Rectal smooth muscle tissue (tissue), 1 donor: ENCODE results near the gene KRTAP1-3.
"Not testable (repeated sequence)": the region's sequence is repeated elsewhere in the genome, so short reads cannot be mapped to it uniquely, and the experiment has no call there.

Source experiments
- H3K27ac ChIP-seq: one replicate; pipeline ENCODE4 v1.7.0; 2013; ENCODE audit warnings: low read depth, low read length, inconsistent platforms
- H3K27me3 ChIP-seq: one replicate; pipeline ENCODE4 v1.7.0; 2013; ENCODE audit warnings: low read length; ENCODE audit not compliant: control insufficient read depth, insufficient read depth
- H3K36me3 ChIP-seq: one replicate; pipeline ENCODE4 v1.7.0; 2013; ENCODE audit warnings: low read length; ENCODE audit not compliant: control insufficient read depth, insufficient read depth
- H3K4me1 ChIP-seq: one replicate; pipeline ENCODE4 v1.7.0; 2013; ENCODE audit warnings: low read length; ENCODE audit not compliant: control insufficient read depth, insufficient read depth
- H3K4me3 ChIP-seq: one replicate; pipeline ENCODE4 v1.7.0; 2013; ENCODE audit warnings: low read length
- H3K9ac ChIP-seq: one replicate; pipeline ENCODE4 v1.7.0; 2013; ENCODE audit warnings: low read length

The KRTAP1-3 gene, protein sequence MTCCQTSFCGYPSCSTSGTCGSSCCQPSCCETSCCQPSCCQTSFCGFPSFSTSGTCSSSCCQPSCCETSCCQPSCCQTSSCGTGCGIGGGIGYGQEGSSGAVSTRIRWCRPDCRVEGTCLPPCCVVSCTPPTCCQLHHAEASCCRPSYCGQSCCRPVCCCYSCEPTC

DNA sequence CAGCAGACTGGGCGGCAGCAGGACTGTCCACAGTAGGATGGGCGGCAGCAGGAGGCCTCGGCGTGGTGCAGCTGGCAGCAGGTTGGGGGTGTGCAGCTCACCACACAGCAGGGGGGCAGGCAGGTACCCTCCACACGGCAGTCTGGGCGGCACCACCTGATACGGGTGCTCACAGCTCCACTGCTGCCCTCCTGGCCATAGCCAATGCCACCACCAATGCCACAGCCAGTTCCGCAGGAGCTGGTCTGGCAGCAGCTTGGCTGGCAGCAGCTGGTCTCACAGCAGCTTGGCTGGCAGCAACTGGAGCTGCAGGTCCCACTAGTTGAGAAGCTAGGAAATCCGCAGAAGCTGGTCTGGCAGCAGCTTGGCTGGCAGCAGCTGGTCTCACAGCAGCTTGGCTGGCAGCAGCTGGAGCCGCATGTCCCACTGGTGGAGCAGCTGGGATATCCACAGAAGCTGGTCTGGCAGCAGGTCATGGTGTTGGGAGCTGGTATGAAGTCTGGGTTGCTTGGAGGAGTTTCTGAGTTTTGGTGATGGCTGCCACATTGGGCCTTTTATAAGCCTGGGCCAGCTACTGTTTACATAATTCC, at the start of gene KRTAP1-3:
Gene KRTAP1-3 (minus strand): TSS at position 529 of the 590 bp plus-strand sequence. CDS start 53 bp downstream, at position 476.
- H3K27ac ChIP-seq, H3K36me3 ChIP-seq, H3K27me3 ChIP-seq, H3K9ac ChIP-seq, H3K4me3 ChIP-seq, H3K4me1 ChIP-seq: not testable (repeated sequence)

DNA sequence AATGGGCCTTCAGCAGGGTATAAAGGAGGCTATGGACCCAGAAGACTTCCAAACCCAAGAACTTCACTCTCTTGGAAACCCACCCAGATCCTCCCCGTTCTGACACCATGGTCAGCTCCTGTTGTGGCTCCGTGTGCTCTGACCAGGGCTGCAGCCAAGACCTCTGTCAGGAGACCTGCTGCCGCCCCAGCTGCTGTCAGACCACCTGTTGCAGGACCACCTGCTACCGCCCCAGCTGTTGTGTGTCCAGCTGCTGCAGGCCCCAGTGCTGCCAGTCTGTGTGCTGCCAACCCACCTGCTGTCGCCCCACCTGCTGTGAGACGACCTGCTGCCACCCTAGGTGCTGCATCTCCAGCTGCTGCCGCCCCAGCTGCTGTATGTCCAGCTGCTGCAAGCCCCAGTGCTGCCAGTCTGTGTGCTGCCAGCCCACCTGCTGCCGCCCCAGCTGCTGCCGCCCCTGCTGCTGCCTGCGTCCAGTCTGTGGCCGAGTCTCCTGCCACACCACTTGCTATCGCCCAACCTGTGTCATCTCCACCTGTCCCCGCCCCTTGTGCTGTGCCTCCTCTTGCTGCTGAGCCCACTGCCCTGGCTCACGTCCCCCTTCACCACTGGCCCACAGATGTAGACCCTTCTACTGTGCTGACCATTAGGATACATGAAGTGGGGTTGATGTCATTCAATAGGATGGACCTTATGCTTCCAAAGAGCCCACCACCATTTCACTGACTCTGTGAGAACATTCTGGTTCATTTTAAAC, 49.6 kb upstream of the KRTAP1-3 start, which contains the start of gene KRTAP4-7:
Gene KRTAP4-7 (plus strand): TSS at position 51 of the 757 bp plus-strand sequence. CDS start 57 bp downstream, at position 108.
- not testable (repeated sequence) for H3K4me1 ChIP-seq, H3K27ac ChIP-seq, H3K27me3 ChIP-seq, H3K36me3 ChIP-seq, H3K9ac ChIP-seq, H3K4me3 ChIP-seq

DNA sequence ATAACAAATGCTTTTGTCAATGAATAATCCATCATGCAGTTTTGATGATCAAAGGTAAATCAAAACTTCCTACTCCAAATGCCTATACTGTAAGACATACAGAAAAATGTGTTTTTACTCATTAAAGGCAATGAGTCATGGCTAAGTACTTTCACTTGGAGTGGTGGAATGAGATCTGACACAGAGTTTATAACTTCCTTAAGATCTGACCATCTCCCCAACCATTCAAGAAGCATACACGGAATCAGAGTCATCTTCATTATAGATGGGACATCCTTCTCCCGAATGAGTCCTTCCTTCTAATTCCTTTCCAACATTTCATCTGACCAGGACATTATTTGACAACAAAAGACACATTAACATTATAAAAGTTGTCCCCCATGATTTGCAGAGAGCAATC, 48.8 kb upstream of the KRTAP1-3 start:
- not testable (repeated sequence) for H3K4me3 ChIP-seq, H3K9ac ChIP-seq, H3K27me3 ChIP-seq, H3K36me3 ChIP-seq, H3K27ac ChIP-seq, H3K4me1 ChIP-seq

DNA sequence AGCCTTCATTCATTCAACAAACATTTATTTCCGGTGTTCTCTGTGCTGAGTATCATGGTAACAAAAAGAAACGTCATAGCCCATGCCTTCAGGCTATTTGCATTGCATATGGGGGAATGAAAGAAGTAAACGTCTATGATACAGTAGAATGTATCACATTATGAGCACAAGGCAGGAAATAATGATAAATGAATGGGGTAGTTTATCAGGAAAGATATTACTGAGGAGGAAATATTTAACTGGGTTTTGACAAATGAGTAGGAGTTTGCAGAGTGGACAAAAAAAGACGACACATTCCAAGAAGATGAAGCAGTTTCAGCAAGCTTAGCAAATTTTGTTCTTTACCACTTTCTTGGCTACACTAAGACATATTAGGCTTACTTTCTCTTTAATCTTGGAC, 48.0 kb upstream of the KRTAP1-3 start:
- Histone ChIP-seq H3K27ac (no peak overlapping the region), H3K27me3 (no peaks in the 10 kb centered on the region), H3K9ac (no peak overlapping the region), H3K4me1 (no peaks in the 10 kb centered on the region), H3K4me3 (no peak overlapping the region), H3K36me3 (no peaks in the 10 kb centered on the region)

DNA sequence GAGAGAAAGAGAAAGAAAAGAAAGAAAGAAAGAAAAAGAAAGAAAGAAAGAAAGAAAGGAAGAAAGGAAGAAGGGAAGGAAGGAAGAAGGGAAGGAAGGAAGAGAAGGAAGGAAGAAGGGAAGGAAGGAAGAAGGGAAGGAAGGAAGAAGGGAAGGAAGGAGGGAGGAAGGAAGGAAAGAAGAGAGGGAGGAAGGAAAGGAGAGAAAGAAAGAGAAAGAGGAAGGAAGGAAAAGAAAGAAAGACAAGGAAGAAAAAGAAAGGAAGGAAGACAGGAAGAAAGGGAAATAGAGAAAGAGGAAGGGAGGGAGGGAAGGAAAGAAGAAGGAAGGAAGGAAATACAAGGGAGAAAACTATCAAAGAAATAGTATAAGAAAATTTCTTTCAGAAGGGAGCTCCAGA, 42.1 kb upstream of the KRTAP1-3 start:
- H3K4me3 ChIP-seq, result no peak overlapping the region
- no peak overlapping the region for H3K9ac ChIP-seq
- H3K4me1 ChIP-seq, result no peaks in the 10 kb centered on the region
- H3K27me3 ChIP-seq, result no peaks in the 10 kb centered on the region
- H3K27ac ChIP-seq, result no peak overlapping the region
- no peaks in the 10 kb centered on the region for H3K36me3 ChIP-seq

DNA sequence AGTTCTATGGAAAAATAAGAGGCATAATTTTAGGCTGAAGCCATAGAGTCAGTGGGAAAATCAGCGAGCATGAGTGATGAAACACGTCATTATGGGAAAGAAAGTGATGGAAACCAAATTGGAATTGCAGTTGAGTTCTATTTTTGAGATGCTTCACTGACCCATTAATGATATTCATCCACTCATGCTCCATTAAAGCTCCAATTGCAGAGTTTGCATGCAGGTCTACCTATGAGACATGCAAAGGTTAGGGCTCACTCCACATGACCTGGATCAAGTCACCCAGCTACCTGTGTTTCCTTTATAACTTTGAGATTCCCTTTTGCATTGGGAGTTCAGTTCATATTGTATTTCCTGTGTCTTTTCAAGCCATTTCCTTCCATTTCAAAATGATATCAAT, 39.0 kb upstream of the KRTAP1-3 start:
- H3K9ac ChIP-seq, result no peak overlapping the region
- H3K4me1 ChIP-seq, result no peaks in the 10 kb centered on the region
- H3K27me3 ChIP-seq, result no peaks in the 10 kb centered on the region
- no peak overlapping the region for H3K4me3 ChIP-seq
- H3K36me3 ChIP-seq, result no peaks in the 10 kb centered on the region
- no peak overlapping the region for H3K27ac ChIP-seq

DNA sequence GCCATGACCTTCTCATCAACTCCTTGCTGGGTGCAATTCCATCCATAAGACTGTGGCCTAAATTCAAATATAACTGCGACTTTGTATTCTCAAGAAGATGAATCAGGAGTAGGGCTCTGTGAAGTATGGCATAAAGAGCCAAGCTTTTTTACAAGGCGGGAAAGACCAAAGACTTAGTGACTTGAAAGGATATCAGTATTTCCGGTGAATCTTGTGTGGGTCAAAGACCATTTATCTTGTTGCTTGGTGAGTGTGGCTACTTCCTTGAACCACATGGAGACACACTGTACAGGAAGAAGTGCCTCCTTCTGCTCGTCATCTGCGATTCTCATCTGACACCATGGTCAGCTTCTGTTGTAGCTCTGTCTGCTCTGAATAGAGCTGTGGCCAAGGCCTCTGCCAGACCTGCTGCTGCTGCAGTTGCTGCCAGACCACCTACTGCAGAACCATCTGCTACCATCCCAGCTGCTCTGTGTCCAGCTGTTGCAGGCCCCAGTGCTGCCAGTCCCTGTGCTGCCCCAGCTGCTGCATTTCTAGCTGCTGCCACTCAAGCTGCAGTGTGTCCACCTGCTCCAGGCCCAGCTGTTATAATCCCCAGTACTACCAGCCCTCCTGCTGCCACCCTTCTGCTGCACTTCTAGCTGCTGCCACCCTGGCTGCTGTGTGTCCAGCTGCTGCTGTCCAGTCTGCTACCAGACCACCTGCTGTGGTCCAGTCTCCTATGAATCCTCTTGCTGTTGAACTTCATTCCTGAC, 37.1 kb upstream of the KRTAP1-3 start:
- H3K36me3 ChIP-seq, result no peaks in the 10 kb centered on the region
- H3K27me3 ChIP-seq, result no peaks in the 10 kb centered on the region
- no peak overlapping the region for H3K27ac ChIP-seq
- no peak overlapping the region for H3K4me3 ChIP-seq
- no peak overlapping the region for H3K9ac ChIP-seq
- no peaks in the 10 kb centered on the region for H3K4me1 ChIP-seq

DNA sequence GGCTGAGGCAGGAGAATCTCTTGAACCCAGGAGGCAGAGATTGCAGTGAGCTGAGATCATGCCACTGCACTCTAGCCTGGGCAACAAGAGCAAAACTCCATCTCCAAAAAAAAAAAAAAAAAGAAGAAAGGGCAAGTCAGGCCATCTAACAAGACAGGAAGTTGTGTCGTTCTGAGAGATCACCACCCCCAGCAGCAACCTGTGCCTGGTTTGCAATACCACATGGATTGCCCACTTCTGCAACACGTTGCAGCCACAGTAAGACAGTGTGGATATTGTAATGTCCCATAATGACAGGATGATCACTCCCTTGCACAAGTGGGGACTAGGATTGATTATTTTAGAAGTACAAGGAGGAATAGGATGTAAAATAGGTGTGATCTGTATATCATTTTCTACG, 34.4 kb upstream of the KRTAP1-3 start:
- Histone ChIP-seq H3K4me1 (no peaks in the 10 kb centered on the region), H3K36me3 (no peaks in the 10 kb centered on the region), H3K27me3 (no peaks in the 10 kb centered on the region), H3K9ac (no peak overlapping the region), H3K4me3 (no peak overlapping the region), H3K27ac (no peak overlapping the region)

DNA sequence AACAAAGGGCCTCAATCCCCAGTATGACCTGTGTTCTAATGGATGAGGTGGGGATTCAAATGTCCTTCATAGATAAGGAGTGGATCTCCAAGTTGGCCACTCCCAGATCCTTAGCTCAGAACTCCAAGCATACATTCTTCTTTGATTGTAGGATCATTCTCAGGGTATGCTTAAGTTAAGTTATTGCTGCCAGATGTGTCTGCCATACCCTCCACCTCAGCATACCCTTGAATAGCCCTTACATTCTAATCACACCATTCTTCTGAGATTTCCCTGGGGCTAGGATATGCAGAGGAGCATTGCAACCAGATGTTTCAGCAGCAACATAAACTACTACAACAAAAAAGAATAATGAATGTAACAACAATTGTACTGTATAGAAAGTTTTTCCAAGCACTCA, 32.6 kb upstream of the KRTAP1-3 start:
- H3K36me3 ChIP-seq, result no peaks in the 10 kb centered on the region
- H3K9ac ChIP-seq, result no peak overlapping the region
- no peak overlapping the region for H3K4me3 ChIP-seq
- no peak overlapping the region for H3K27ac ChIP-seq
- H3K27me3 ChIP-seq, result no peaks in the 10 kb centered on the region
- no peaks in the 10 kb centered on the region for H3K4me1 ChIP-seq

DNA sequence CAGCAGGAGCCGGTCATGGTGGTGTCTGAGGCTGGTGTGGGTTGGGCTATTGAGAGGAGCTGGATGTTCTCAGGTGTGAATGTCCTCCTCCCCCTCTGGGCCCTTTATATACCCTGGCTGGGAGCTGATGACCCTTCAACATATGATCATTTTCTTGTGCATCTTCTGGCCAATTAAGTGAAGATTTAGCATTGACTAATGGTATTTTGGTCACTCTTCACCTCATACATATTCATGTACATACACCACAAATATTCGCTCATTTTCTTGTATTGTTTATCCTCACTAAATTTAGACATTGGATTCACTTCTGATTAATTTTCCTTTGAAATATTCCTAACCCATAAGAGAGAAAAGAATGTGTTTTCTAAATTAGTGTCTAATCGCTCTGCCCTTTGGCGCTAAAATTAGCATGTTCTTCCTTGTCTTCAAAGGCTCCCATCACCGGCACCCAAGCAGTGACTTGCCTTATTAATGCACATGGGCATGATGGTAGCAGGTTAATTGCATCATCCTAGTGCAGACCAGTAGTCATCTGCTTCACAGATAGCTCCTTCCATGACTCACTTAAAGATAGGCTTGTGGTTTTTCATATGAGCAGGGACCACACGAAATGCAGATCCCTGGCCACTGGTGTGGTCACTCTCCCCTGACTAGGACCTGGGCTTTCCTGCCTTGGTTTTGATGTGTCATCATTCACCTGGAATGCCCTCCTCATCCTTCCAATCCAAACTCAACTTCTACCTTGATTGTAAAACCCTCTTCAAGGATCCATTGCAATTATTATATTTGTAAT, 31.4 kb upstream of the KRTAP1-3 start, which contains the start of gene KRTAP2-4:
Gene KRTAP2-4 (minus strand): TSS at position 51 of the 796 bp plus-strand sequence. CDS start 34 bp downstream, at position 17.
- no peak within 1 kb of the TSS for H3K27ac ChIP-seq
- H3K36me3 ChIP-seq, result no peaks in the 10 kb centered on the region
- H3K9ac ChIP-seq, result no peak within 1 kb of the TSS
- no peak within 1 kb of the TSS for H3K4me3 ChIP-seq
- no peaks in the 10 kb centered on the region for H3K27me3 ChIP-seq
- no peaks in the 10 kb centered on the region for H3K4me1 ChIP-seq

DNA sequence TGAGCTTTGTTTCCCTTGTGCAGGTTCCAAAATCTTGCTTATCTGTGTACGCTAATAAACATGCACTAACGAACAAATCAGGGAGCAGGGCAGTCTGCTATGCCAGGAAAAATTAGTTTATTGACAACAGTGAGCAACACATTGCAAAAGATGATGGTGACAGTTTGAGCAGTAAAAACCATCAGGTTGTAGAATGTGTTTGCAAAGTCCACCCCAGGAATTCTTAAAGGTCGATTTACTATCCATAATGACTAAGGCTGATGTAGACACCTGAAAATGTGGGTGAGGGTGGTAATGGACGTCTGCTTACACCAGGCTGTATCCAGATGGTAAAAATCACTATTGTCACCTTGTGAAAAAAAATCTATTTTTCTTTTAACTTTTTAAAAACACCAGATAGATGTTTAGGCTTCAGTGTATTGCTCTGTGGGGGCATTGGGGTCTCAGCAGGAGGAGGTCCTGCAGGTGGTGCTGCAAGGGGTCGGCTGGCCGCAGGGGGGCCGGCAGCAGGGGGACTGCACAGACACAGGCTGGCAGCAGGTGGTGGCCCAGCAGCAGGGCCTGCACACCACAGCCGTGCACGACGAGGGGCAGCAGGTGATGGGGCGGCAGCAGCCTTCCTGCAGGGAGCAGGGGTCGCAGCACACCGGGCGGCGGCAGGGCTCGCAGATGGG, 30.5 kb upstream of the KRTAP1-3 start:
- H3K36me3 ChIP-seq, result not testable (repeated sequence)

More for the DNA sequence above, 30.5 kb upstream of the KRTAP1-3 start:
- H3K4me3 ChIP-seq, H3K4me1 ChIP-seq, H3K27me3 ChIP-seq, H3K27ac ChIP-seq, H3K9ac ChIP-seq: not testable (repeated sequence)
